ENCODE results near the gene BLTP1.

Gene BLTP1

DNA sequence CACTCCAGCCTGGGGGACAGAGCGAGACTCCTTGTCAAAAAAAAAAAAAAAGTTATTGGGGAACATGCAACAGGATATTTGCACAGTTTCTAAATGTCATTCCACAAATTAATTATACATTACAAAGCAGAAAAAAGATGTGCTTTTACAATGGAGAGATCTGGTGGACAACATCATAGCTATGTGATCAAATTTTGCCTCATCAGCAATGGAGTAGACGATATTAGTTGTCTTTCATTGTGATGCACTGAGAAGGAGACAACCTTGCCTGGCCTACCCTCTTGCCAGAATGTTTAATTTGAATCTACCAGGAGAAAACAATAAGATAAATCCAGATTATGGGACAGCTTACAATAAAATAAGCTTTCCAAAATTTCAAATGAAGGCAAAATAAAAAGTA lies 30.5 kb upstream of the BLTP1 start:
- TF ChIP-seq ZFX (IDR thresholded peaks at IDR 0.05; ENCODE audit: borderline replicate concordance), result no peak
- TF ChIP-seq, protein P1, sequence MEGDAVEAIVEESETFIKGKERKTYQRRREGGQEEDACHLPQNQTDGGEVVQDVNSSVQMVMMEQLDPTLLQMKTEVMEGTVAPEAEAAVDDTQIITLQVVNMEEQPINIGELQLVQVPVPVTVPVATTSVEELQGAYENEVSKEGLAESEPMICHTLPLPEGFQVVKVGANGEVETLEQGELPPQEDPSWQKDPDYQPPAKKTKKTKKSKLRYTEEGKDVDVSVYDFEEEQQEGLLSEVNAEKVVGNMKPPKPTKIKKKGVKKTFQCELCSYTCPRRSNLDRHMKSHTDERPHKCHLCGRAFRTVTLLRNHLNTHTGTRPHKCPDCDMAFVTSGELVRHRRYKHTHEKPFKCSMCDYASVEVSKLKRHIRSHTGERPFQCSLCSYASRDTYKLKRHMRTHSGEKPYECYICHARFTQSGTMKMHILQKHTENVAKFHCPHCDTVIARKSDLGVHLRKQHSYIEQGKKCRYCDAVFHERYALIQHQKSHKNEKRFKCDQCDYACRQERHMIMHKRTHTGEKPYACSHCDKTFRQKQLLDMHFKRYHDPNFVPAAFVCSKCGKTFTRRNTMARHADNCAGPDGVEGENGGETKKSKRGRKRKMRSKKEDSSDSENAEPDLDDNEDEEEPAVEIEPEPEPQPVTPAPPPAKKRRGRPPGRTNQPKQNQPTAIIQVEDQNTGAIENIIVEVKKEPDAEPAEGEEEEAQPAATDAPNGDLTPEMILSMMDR (IDR thresholded peaks at IDR 0.05), result no peak
- no peak overlapping the region for H3K27ac ChIP-seq

GRCh38 chr4:122122083-122122482 lies 30.0 kb upstream of the BLTP1 start:
- no peak overlapping the region for H3K27ac ChIP-seq
- no peak for TF ChIP-seq ZFX (IDR thresholded peaks at IDR 0.05; ENCODE audit: borderline replicate concordance)
- TF ChIP-seq, protein P1 (IDR thresholded peaks at IDR 0.05), result no peak

DNA sequence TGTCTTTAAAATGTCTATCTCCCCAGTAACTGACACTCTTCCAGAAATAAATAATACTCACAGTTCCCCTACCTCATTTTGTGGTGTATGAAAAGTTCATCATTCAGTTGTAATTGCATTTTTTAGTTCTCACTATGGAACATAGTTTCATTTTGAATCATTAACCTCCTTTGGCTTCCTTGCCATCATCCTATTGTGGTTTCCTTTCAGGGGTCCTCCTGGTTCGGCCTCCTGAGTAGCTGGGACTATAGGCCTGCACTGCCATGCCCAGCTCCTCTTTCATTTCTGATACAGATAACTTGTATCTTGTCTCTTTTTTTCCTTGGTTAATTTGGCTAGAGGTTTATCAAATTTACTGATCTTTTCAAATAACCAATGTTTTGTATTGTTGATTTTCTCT lies 23.1 kb upstream of the BLTP1 start:
- H3K27ac ChIP-seq, result no peak overlapping the region
- no peak for TF ChIP-seq ZFX (IDR thresholded peaks at IDR 0.05; ENCODE audit: borderline replicate concordance)
- TF ChIP-seq, protein P1 (IDR thresholded peaks at IDR 0.05), result no peak

DNA sequence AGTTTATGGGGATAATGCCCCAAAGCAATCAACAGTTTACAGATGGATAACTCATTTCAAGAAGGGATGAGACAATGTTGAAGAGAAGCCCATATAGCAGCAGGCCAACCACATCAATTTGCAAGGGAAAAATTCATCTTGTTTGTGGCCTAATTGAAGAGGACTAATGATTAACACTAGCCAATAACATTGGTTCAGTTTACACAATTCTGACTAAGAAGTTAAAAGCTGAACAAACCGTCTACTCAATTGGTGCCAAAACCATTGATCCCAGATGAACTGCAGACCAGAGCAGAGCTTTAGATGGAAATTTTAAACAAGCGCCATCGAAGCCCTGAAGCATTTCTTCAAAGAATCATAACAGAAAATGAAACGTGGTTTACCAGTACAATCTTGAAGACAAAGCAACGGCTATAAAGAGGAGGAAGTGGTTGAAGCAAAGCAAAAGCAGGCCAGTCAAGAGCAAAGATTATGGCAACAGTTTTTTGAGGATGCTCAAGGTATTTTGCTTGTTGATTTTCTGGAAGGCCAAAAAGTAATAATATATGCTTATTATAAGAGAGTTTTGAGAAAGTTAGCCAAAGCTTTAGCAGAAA lies 20.5 kb upstream of the BLTP1 start:
- H3K27ac ChIP-seq, result no peak overlapping the region
- TF ChIP-seq, protein P1 (IDR thresholded peaks at IDR 0.05), result no peak
- no peak for TF ChIP-seq ZFX (IDR thresholded peaks at IDR 0.05; ENCODE audit: borderline replicate concordance)

GRCh38 chr4:122132891-122133290 lies 19.2 kb upstream of the BLTP1 start:
- TF ChIP-seq ZFX (IDR thresholded peaks at IDR 0.05; ENCODE audit: borderline replicate concordance), result no peak
- no peak overlapping the region for H3K27ac ChIP-seq

- TF ChIP-seq, protein P1 (IDR thresholded peaks at IDR 0.05), result no peak
- TF ChIP-seq ZFX (IDR thresholded peaks at IDR 0.05; ENCODE audit: borderline replicate concordance), result no peak
- H3K27ac ChIP-seq, result no peak overlapping the region
Measured at GRCh38 chr4:122139139-122139538, 13.0 kb upstream of the BLTP1 start.

- H3K27ac ChIP-seq, result no peak overlapping the region
- TF ChIP-seq, protein P1 (IDR thresholded peaks at IDR 0.05), result no peak
- no peak for TF ChIP-seq ZFX (IDR thresholded peaks at IDR 0.05; ENCODE audit: borderline replicate concordance)
Measured at GRCh38 chr4:122140834-122141233, 11.3 kb upstream of the BLTP1 start.

DNA sequence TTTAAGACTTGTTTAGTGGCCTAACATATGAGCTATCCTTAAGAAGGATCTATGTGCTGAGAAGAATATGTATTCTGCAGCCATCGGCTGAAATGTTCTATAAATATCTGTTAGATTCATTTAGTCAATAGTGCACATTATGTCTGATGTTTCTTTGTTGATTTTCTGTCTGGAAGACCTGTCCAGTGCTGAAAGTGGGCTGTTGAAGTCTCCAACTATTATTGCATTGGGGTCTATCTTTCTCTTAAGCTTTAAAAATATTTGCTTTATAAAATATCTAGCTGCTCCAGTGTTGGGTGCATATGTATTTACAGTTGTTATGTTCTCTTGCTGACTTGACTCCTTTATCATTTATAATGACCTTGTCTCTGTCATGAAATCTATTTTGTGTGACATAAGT lies 9.4 kb upstream of the BLTP1 start:
- H3K27ac ChIP-seq, result no peak overlapping the region
- no peak for TF ChIP-seq ZFX (IDR thresholded peaks at IDR 0.05; ENCODE audit: borderline replicate concordance)
- TF ChIP-seq, protein P1 (IDR thresholded peaks at IDR 0.05), result no peak
